ENCODE measurements around the gene PLXNA2.

The PLXNA2 gene

GRCh38 chr1:208139434-208140045, 104.6 kb downstream of the PLXNA2 start:
- Histone ChIP-seq H3K4me1 (ENCODE audit: insufficient read depth, poor library complexity, severe bottlenecking) (no peaks in the 10 kb centered on the region), H3K27me3 (ENCODE audit: insufficient read depth, poor library complexity, severe bottlenecking) (no peaks in the 10 kb centered on the region), H3K9me3 (ENCODE audit: severe bottlenecking) (no peaks in the 10 kb centered on the region), H3K27ac (ENCODE audit: poor library complexity, severe bottlenecking) (no peak overlapping the region), H3K36me3 (ENCODE audit: low read depth) (no peaks in the 10 kb centered on the region), H3K4me3 (ENCODE audit: severe bottlenecking) (no peak overlapping the region)
- TF ChIP-seq CTCF (IDR thresholded peaks at IDR 0.05; ENCODE audit: poor library complexity, severe bottlenecking) = no peak
- DNase-seq (ENCODE audit: low spot score) = no peak
- ATAC-seq (ENCODE audit: low read depth) = no peak

- ATAC-seq (ENCODE audit: low read depth) (no peak), DNase-seq (ENCODE audit: low spot score) (no peak)
- no peaks in the 10 kb centered on the region for H3K36me3 ChIP-seq (ENCODE audit: low read depth)
- H3K4me3 ChIP-seq (ENCODE audit: severe bottlenecking) = no peak overlapping the region
- TF ChIP-seq CTCF (IDR thresholded peaks at IDR 0.05; ENCODE audit: poor library complexity, severe bottlenecking) = no peak
- H3K27ac ChIP-seq (ENCODE audit: poor library complexity, severe bottlenecking) = no peak overlapping the region
- peaks cover 6% of the 10 kb centered on the region for H3K4me1 ChIP-seq (ENCODE audit: insufficient read depth, poor library complexity, severe bottlenecking)
- no peaks in the 10 kb centered on the region for H3K9me3 ChIP-seq (ENCODE audit: severe bottlenecking)
- H3K27me3 ChIP-seq (ENCODE audit: insufficient read depth, poor library complexity, severe bottlenecking) = no peaks in the 10 kb centered on the region
Observed at GRCh38 chr1:208137193-208137592, 107.0 kb downstream of the PLXNA2 start.

GRCh38 chr1:208136459-208137182, 107.6 kb downstream of the PLXNA2 start:
- TF ChIP-seq CTCF (IDR thresholded peaks at IDR 0.05; ENCODE audit: poor library complexity, severe bottlenecking) = no peak
- DNase-seq (ENCODE audit: low spot score) (no peak), ATAC-seq (ENCODE audit: low read depth) (no peak)
- H3K4me3 ChIP-seq (ENCODE audit: severe bottlenecking) = no peak overlapping the region
- H3K4me1 ChIP-seq (ENCODE audit: insufficient read depth, poor library complexity, severe bottlenecking) = peaks cover 8% of the 10 kb centered on the region
- H3K27me3 ChIP-seq (ENCODE audit: insufficient read depth, poor library complexity, severe bottlenecking) = no peaks in the 10 kb centered on the region
- H3K27ac ChIP-seq (ENCODE audit: poor library complexity, severe bottlenecking) = no peak overlapping the region
- no peaks in the 10 kb centered on the region for H3K9me3 ChIP-seq (ENCODE audit: severe bottlenecking)
- no peaks in the 10 kb centered on the region for H3K36me3 ChIP-seq (ENCODE audit: low read depth)

- no peaks in the 10 kb centered on the region for H3K27me3 ChIP-seq (ENCODE audit: insufficient read depth, poor library complexity, severe bottlenecking)
- DNase-seq (ENCODE audit: low spot score) (no peak), ATAC-seq (ENCODE audit: low read depth) (no peak)
- no peak for TF ChIP-seq CTCF (IDR thresholded peaks at IDR 0.05; ENCODE audit: poor library complexity, severe bottlenecking)
- peaks cover 8% of the 10 kb centered on the region for H3K4me1 ChIP-seq (ENCODE audit: insufficient read depth, poor library complexity, severe bottlenecking)
- no peaks in the 10 kb centered on the region for H3K36me3 ChIP-seq (ENCODE audit: low read depth)
- H3K27ac ChIP-seq (ENCODE audit: poor library complexity, severe bottlenecking) = no peak overlapping the region
- H3K9me3 ChIP-seq (ENCODE audit: severe bottlenecking) = no peaks in the 10 kb centered on the region
- no peak overlapping the region for H3K4me3 ChIP-seq (ENCODE audit: severe bottlenecking)
Observed at GRCh38 chr1:208135354-208135753, 108.8 kb downstream of the PLXNA2 start.

- no peaks in the 10 kb centered on the region for H3K27me3 ChIP-seq (ENCODE audit: insufficient read depth, poor library complexity, severe bottlenecking)
- TF ChIP-seq CTCF (IDR thresholded peaks at IDR 0.05; ENCODE audit: poor library complexity, severe bottlenecking) = no peak
- H3K36me3 ChIP-seq (ENCODE audit: low read depth) = no peaks in the 10 kb centered on the region
- H3K27ac ChIP-seq (ENCODE audit: poor library complexity, severe bottlenecking) = no peak overlapping the region
- ATAC-seq (ENCODE audit: low read depth) (no peak), DNase-seq (ENCODE audit: low spot score) (no peak)
- no peaks in the 10 kb centered on the region for H3K9me3 ChIP-seq (ENCODE audit: severe bottlenecking)
- no peak overlapping the region for H3K4me3 ChIP-seq (ENCODE audit: severe bottlenecking)
- H3K4me1 ChIP-seq (ENCODE audit: insufficient read depth, poor library complexity, severe bottlenecking) = peaks cover 8% of the 10 kb centered on the region
Observed at GRCh38 chr1:208134491-208134890, 109.7 kb downstream of the PLXNA2 start.
